Right hindlimb (tissue), 1 donor: Measurements from ENCODE around the gene CDC14B.
"Not testable (repeated sequence)": the region's sequence is repeated elsewhere in the genome, so short reads cannot be mapped to it uniquely, and the experiment has no call there.

Source experiments
- DNase-seq: peaks from one replicate; pipeline ENCODE4 v3.0.0-alpha.2; 2018

CDC14B gene

DNA sequence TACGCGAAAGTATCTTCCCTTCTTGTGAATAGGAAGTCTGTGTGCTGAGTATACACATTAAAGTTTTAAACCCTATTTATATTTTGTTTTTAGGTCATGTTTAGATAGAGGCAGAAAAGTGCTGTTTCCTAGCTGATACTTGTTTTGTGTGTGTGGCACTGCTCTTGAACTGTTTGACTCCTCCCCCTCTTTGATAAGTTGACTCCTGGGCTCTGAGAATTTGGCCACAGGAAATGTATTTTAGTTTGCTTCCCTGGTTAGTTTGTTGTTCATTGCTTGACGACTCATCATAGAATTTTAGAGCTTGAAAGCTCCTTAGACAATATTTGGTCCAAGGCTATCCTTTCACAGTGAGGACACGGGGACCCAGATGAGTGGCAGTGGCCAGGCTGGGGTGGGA is 2.0 kb upstream of the CDC14B start:
- DNase-seq: no peak

GRCh38 chr9:96620832-96621269 is 1.2 kb upstream of the CDC14B start:
- no peak for DNase-seq

GRCh38 chr9:96620181-96620514 is 505 bp upstream of the CDC14B start:
- DNase-seq: no peak

DNA sequence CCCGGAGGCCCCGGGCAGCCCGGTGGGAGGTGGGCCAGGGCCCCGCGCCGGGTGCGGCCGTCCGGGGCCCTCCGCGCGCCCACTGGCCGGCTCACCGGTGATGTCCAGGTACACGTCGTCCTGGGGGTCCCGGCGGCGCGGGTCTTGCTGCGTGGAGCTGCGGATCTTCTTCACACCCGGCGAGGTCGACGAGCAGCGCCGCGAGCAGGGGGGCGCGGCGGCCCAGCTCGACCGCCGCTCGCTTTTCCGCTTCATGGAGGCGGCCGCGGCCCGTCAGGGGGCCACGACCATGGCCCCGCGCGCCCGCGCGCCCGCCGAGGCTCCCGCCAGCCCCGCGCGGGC is 548 bp downstream of the CDC14B start:
- no peak for DNase-seq

GRCh38 chr9:96618209-96619123 is 1.2 kb downstream of the CDC14B start:
- DNase-seq: peak; percentile 49

GRCh38 chr9:96617439-96618185 is 2.0 kb downstream of the CDC14B start:
- no peak for DNase-seq

- DNase-seq: no peak
Measured at GRCh38 chr9:96616817-96617438, 2.7 kb downstream of the CDC14B start.

DNA sequence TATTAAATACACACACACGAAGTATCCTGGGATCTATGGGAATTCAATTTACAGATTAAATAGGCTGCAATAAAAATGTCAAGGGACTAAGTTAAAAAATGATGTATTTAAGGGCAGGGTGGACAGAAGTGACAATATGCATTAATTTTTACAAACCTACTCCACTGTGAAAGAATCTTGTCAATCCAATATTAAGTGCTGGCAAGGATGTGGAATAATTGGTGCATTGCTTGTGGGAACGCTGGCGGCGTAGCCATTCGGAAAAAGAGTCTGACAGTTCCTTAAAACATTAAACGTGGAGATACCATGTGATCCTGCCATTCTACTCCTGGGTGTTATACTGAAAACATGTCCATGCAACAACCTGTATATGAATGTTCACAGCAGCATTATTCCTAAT is 4.2 kb downstream of the CDC14B start:
- no peak for DNase-seq

- not testable (repeated sequence) for DNase-seq
Measured at GRCh38 chr9:96614664-96615063, 5.0 kb downstream of the CDC14B start.

DNA sequence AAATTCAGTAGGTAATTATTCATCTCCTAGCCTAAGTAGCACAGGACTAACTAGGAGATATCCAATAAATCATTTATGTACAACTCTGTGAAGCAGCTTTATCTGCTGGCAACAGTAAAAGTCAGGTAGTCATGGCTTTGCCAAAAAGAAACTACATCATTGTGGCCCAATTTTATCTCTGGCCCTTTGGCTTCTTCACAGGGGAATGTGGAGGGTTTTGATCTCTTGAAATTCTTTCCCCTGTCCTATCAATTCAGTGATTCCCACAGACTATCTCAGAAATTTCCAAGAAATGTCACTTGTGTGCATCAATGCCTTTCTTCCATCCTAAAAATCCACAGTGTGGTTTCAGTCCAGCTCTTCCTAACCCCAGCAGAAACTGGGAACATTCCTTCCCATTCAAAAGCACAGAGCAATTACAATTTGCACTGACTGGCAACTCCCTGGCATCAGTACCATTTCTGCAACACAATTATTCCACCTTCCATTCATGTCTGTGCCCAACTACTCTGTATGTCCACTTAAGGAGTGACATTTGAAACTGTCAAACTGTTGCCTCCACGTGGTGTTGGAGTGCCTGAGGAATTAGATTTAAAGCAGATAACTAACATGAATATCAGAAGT is 6.6 kb downstream of the CDC14B start:
- DNase-seq: no peak

GRCh38 chr9:96612105-96612965 is 7.3 kb downstream of the CDC14B start:
- DNase-seq: peak; percentile 45

GRCh38 chr9:96611302-96611701 is 8.3 kb downstream of the CDC14B start:
- DNase-seq: no peak

DNA sequence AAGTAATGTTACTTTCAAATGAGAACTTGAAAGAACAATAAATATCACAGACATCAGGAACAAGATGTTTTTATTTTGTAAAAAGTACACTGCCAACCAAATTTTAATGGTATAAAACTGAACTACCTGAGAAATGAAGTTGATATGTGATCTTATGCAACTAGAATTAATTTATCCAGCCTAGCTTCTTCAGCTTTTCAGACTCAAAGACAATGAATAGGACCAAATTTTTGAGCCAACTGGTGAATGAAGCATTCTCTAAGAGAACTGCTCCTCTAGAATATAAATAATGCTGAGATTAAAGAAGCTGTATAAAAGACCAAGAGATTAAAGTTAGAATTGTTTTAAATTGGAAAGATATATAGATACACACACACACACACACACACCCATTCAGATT is 9.9 kb downstream of the CDC14B start:
- DNase-seq: no peak

- DNase-seq: no peak
Measured at GRCh38 chr9:96607971-96608370, 11.7 kb downstream of the CDC14B start.

DNA sequence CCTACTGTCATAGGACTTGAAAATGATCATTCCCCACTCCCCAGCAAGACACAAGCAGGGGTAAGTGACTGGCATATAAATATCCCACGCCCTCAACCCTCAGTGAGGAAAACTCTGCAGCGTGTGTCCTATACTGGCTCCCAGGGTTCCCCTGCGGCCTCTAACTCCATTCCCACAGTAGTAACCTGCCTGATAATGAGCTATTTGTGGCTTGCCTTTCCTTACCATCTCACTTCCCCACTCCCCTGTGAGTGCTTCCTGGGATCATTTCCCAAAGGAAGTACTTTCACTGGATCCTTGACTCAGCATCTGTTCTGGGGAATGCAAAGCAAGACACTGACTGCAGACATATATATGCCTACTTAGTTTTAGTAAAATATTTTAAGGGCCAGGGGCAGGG is 14.3 kb downstream of the CDC14B start:
- no peak for DNase-seq

- DNase-seq: no peak
Measured at GRCh38 chr9:96604004-96604319, 15.7 kb downstream of the CDC14B start.

- DNase-seq: no peak
Measured at GRCh38 chr9:96603305-96604003, 16.2 kb downstream of the CDC14B start.

GRCh38 chr9:96599298-96599697 is 20.3 kb downstream of the CDC14B start:
- DNase-seq: no peak

GRCh38 chr9:96596601-96597111 is 23.0 kb downstream of the CDC14B start:
- no peak for DNase-seq

- DNase-seq: no peak
Measured at GRCh38 chr9:96587338-96588315, 32.0 kb downstream of the CDC14B start.
